HT-29 (cell line): ENCODE measurements around the gene MFAP3L. TPM values are rescaled to one million over a fixed set of nuclear protein-coding genes. Genes with fewer than 3 reads are reported as not detected.

Experiments used
- DNase-seq: peaks from one replicate; pipeline ENCODE4 v3.0.0-alpha.2; 2015; ENCODE audit warnings: low spot score
- total RNA-seq: library from RNA; depleted of rRNA; stranded (reverse); fragments of >200 nt; shearing (Covaris generic); gene quantifications from 2 replicates; pipeline ENCODE4 v1.2.3, GENCODE V29; 2014; rRNA removed

MFAP3L gene
- total RNA-seq, 1 experiment from 2014 or later = 0.18 TPM

- DNase-seq = no peak
Measured at GRCh38 chr4:169941141-169941540, 85.1 kb downstream of the MFAP3L start.

GRCh38 chr4:169940460-169940859, 85.7 kb downstream of the MFAP3L start:
- no peak for DNase-seq

Other genes with a start within 250 kb of the MFAP3L start
- gene AADAT, start 63.6 kb upstream of the MFAP3L start, total RNA-seq = 0.81 TPM in 2 replicates